HG03469 (cell line): Measurements from ENCODE around the gene DOCK10.
A peak's percentile ranks its signal among the peaks of the same experiment; 100 is the strongest.

Source experiments
- ATAC-seq: cut with Tn5 transposase; IDR thresholded peaks from one replicate; pipeline ENCODE4 v1.9.1; 2021; ENCODE audit warnings: mild to moderate bottlenecking, moderate library complexity, moderate number of reproducible peaks; ENCODE audit not compliant: unreplicated experiment

The DOCK10 gene

DNA sequence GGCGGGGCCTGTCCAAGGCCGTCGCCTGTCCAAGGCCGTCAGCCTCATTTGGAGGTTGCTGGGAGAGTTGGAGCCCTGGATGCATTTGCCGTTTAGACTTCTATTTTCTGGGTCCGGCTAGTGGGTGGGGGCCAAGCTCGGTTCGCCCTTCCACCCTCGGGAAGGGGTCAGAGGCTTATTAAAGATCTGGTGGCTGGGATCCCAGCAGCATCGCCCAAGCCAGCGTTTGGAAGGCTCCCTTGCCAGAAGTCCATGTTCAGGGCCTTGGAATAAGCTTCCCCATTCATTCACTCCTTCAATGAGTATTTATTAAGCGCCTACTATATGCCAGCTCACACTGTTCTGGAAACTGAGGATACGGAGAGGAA is 516 bp upstream of the DOCK10 start:
- no peak for ATAC-seq

DNA sequence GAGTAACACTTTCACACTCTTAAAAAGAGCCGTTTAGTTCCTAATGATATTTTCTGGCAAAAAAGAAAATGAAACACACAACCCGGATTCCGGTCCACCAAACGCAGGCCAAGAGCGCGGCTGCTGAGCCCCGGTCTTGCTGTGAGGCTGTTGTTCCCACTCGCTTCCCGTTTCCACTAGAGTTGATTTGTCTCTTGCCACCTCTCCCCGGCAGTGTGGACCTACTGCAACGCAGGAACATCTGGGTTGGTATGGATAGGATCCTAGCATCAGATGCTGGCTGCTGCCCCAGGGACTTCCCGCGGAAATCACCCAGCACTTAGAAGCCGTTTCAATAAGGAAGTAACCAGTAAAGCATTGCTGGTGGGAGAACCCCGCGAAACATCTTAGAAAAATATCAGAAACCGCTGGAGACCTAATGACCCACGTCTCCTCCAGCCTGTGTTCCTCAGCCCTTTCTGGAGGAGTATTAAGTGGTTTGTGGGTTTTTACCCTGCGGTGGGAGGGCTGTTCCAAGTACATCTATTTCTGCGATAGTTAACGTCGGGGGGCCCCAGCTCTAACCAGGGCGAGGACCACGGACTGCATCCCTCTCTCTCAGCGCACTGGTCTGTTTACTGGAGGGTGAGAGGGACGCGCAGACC is 939 bp downstream of the DOCK10 start:
- ATAC-seq = peak; percentile 47

DNA sequence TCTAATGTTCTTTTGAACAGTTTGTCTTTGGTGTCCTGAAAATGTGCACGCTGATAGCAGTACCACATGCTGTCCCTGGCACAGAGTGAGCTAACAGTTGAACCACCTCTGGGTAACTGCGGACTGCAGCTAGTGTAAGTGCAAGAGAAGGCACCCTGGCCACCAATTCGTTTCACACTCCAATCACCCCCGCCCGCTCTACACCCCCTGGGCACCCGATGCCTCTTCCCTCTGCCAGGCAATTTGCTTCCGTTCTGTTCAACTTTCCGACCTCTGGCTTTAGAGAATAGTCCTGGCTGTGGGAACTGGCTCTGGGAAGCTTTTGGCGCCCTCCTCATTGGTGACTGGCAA is 1.4 kb downstream of the DOCK10 start:
- ATAC-seq = peak; percentile 9

DNA sequence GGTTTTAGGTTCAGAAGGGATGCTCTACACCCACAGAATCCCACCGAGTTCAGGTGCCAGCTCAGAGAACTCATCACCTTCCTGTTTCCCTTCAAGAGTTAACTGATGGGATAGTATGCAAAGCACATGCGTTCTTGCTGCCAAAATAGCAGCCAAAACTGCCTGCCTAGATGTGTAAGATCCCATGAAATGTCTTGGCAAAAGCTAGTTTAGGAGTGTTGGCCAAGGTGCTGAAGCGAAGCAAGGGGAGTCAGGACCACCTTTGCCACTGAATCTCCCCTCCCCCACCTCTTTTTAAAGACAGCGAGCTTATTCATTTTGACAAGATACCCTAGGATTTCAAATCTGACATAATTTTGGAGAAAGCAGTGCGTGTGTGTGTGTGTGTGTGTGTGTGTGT is 2.1 kb downstream of the DOCK10 start:
- ATAC-seq = no peak

DNA sequence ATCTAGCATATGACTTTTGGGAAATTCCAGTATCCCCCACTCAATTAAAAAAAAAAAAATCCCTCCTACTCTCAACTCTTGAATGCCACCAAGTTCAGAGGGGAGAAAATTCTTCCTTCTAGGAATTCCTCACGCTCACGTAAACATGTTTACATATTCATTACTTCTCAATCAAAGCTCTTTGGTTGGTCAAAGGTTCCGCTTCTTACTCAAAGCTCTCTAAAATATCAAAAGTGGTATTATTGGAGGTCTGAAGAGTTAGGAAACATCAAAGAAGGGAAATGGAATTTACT is 4.1 kb downstream of the DOCK10 start:
- ATAC-seq = no peak

DNA sequence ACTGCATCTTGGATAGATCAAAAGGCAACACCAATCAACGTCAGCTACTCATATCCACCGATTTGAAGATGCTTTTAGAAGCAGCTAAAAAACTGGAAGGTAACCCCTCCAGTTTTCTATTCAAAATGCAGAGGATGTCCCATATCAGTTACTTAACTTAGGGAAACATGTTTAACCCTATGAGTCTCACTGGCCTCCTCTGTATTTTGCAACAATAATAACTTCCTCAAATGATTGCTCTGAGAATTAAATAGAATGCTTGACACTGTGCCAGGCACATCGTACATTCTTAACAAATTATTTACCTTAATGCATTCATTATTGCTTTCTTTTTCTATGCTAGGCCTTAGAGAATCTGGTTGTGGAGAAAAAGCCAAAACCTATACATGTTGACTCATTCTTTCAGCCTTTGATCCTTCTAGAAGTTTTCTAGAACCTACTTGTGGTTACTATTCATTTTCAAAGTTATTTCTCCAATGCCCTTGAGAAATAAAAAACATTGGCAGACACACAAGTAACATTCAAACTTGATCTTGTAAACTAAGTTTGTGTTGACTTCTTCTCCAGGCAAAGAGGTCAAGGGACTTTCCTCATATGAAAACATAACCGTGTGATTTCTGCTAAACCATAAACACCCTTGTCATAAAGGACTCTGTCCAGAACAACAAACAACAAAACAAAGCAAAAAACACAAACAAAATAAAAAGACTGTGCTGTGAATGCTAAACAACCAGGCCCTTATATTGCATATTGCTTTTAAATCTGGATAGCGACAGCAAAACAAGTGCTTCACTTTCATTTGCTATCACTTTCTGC is 4.6 kb downstream of the DOCK10 start:
- ATAC-seq = no peak

DNA sequence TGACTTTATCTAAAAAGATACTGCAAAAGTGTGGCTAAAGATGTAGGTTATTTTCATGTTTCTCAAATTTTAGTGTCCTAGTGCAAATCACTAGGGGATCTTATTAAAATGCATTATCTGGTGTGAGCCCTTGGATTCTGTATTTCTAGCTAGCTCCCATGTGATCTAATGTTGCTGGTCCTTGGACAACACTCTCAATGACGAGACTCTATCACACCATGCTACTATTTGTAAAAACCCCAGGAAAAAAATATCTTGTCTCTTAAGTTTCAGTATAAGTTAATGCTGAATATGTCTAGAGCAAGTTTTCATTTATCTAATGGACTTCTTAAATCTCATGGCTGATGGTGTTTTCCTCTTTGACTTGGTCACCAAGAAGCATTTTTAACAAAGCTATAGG is 5.8 kb downstream of the DOCK10 start:
- no peak for ATAC-seq

DNA sequence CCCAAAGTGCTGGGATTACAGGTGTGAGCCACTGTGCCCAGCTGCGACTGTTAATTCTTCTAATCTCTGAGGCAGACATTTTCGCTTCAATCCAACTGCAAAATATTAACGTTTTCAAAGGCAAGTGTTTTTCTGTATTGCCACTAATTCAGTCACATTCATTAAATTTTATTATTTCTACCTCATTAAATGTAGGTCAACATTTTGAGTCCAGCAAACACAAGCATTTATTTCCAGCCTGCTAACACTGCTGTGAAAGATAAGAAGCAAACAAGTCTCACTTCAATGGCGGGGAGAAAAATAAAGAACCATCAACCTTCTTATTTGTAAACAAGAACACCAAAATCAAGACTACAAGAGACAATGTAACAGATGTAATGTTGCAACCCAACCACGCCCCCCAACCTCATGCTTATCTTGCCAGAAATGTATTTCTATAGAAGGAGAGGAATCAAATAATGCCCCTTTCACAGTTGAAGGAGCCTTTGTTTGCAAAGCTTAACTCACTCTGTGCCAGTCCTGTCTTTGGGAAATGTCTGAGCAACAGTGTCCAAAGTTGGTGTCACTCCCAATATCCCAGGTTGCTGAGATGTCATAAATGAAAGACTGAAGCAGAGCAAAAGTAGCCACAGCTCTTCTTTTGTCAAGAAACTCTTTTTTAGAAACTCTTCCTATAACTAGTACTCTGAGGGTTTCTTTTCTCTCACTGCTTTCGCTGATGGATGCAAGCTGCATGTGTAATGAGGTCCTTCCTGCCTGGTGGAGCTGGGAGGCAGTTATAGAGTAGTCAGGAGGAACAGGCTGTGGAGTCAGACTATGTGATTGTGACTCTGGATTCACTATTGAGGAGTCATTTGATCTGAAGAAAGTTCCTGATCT is 8.6 kb downstream of the DOCK10 start:
- ATAC-seq = no peak

DNA sequence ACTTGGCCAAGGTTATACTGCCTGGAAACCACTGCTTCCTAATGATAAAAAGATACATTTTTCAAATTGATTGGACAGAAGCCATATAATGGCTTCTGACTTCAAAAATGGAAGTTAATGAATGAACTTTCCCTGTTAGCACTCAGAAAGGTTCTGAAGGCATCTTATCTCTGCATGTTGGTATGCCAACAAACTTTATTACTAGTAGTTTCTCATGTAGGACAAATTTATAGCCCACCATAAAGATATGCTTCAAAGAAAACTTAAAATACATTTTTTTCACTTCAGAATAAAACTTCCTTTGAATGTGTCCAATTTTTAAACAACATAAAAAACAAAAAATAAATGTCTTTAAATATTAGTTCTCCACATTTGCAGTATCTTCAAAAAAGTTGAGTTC is 10.0 kb downstream of the DOCK10 start:
- no peak for ATAC-seq

DNA sequence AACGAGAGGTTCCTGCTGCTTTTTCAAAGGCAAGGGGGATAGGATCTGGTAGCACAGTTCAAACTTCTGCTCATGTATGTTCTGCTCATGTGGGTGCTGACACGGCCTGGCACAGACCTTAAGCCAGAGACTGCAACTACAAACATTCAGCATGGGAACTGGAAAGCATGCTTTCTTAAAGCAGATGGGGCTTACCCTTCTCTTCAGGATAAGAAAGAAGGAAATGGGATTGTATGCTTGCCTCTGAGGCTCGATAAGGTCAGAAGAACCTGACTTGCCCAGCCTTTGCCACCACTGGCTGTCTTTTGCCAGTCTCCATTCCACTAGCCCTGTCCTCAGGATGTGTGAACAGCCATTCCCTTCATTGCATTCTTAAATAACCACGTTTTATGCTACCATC is 10.7 kb downstream of the DOCK10 start:
- ATAC-seq = no peak

DNA sequence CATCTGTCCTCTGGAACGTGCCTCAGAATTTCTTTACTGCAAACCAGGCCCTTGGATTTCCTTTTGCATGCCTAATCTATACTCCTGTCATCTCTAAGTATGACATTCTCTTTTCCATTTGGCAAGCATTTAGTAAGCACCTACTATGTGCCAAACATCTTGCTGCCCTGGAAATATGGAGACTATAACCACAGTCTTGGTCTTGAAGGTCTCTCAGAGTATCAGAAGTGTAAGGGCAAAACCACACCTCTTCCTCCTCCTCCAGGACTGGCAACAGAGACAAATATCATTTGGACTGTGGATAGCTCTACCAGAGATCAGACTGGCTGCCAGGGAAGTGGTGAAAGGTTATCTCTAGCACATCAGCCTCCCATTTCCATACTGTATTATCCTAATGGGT is 11.4 kb downstream of the DOCK10 start:
- no peak for ATAC-seq

DNA sequence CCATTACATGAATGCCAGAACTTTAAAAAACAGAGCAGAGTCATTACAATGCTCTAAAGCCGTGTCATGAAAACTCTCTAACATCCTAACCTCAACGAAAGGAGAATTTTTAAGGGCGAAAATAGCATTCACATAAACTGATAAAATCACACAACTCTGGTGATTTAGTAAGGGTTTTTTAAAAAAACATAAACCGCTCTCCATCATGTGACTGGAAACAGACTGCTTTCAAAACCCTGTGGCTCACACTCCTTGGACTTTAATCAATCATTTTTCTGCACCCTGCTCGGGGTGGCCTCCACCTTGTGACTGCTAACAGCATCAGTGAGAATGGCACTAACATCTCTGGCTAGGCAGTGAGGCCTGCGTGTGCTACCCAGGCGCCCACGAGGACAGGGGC is 12.1 kb downstream of the DOCK10 start:
- no peak for ATAC-seq

DNA sequence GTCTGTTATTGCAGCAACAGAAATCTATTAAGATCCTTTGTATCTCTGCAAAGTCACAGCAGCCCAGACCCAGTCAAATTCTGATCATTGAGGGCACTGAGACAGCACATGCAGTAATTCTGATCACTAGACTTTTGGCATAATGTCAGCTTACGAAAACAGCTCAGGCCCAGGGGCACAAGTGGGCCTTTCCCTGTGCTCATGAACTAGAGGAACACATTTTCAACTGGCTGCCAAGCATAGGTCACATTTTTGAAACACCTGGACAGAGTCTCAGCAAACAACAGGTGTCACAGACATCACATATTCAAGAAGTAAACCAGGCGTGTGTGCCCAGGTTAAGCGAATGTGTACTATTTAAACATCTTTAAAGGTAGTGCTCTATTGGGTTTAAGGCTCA is 13.7 kb downstream of the DOCK10 start:
- no peak for ATAC-seq

DNA sequence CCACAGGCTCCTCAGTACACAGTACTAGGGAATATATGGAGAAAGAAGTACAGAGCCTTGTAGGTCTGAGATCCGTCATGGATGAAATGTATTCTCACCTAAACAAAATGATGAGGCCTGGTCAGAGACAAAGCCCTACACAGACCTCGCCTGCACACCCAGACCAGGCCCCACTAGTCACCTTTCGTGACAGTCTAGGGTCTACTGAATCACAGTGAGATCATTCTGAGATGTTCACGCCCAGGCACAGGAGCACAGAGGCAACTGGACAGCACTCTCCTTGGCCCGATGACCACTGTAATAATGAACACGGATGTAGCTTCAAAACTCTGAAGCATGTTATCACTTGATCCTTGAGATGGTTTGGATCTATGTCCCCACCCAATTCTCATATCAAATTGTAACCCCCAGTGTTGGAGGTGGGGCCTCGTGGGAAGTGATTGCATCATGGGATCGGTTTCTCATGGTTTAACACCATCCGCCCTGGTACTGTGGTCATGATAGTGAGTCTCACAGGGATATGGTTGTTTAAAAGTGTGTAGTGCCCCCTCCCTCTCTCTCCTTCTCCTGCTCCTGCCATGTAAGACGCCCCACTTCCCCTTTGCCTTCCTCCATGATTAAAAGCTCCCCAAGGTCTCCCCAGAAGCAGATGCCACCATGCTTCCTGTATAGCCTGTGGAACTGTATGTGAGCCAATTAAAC is 15.1 kb downstream of the DOCK10 start:
- ATAC-seq = no peak

DNA sequence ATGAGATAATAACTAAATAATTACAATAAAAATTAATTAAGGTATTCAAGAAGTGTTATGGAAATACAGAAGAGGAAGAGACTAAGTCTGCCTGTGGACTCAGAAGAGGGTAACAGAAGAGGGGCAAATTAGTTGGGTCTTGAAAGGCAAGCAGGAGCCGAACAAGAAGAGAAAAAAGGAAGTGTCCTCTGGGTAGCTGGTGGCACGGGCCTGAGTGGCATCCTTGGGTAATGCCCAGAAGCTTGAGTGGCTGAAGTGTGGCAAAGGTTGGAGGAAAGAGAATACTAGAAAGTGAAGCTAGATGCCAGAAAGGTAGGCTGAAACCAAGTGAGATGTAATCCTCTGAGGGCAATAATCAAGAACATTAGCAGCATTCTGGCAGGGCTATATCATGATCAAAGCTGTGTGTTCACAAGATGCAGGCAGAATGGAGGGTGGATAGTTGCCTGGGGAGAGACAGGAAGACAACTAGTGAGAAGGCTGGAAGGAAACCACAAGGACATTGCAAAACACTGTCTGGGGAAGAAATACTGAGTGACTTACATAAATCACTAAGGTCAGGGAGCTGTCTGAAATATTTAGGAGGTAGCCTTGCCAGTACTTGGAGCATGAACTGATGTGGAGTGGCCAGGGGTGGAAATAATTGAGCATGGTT is 16.2 kb downstream of the DOCK10 start:
- no peak for ATAC-seq

DNA sequence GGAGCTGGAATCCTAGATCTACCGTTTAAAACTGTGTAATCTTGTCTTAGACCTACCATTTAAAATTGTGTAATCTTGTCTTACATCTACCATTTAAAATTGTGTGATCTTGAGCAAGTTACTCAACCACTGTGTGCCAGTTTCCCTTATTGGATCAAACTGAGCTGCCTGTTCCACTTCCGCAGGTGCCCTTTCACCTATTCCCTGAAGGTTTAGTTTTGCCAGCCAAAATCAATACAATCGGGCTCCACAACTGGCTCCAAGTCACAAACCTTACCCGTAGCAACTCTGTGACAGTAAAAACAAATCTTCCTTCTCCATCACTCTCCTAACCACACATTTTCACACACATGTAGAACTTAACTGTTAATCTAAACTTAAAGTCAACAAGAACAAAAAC is 20.1 kb downstream of the DOCK10 start:
- ATAC-seq = no peak

DNA sequence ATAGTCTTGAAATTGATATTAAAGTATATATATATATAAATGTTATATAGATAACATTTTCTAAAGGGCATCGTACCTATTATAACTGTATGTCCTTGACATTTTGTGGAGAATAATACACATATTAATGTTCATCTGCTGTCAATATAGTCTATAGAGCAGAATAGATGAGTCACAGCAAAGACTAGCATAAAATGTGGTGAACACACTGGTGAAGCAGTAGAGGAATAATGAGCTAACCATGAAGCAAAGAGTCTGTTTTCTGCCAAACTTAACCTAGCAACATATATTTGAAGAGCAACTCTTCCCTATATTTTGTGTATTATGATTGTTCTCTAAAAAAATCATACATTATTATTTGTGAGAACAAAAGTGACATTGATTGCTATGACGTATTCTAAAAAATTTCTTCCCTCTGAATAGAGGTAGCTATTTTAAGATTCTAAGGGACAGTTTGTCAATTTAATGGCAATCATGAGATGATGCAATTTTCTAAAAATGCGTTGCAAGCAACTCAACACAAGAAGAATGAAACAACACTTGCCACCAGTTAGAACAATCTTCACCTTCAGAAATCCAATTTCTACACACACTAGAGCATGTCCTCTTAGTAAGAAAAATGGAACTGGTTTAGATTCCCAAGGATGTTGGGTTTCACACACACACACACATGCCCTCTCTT is 22.0 kb downstream of the DOCK10 start:
- ATAC-seq = no peak

DNA sequence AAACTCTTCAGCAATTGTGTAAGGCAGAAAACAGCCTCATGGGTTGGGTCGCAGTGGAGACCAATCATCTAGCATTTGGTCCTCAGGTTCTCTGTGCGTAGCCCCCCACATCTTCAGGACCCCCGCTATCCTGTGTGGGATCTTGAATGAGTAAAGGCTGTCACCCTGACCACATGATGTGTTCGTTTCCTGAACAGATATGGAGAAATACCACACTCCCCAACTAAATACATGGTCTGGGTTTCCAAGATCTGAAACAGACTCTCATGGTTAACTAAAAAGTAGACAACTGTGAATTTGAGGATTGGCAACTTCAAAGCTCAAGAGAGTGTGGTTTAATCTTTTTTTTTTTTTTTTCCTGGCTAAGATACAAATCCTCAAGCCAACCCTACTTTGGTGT is 23.2 kb downstream of the DOCK10 start:
- no peak for ATAC-seq

DNA sequence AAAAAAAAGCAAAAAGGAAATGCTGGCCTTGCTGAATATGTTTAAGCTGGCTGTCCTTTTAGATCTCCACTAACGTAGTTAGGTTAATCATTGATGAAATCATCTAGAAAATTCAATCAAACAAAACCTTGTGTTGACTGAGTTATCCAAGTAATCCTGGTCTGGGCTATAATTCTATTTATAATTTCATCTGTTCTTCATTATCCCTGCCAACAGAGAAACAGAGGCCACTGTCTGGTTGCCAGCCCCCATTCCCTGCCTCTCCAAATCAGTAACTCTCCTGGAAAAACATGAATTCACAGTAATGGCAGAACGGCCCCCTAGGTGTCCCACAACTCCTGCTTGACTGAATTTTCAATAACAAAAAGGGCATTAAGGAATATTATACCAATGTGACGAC is 24.6 kb downstream of the DOCK10 start:
- no peak for ATAC-seq

DNA sequence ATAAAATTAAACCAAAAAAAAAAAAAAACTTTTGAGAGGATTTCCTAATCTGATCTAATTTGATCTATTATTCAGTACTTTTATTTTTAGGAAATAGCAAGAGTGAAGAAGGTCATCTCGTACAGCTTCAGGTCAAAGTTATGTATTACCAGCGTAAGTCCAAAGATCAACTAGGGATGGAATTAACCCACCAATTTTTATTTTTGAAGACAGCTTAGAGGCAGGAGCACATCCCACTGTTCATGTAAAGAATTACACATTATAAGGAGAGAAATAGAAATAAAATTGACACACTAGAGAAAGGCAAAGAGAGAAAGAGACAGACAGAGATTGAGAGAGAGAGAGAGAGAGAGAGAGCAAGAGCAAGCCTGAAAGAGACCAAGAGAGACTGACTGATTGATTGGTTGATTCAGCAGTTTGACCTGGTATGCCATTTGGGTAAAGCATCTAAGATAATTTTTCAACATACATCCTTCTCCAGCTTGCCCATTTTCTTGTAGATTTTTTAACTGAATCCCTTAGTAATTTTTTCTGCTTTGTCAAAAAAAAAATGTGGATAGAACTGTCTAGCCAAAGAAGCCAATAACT is 25.1 kb downstream of the DOCK10 start:
- ATAC-seq = no peak
